Measurements from ENCODE around the gene PIRT.

The PIRT gene

DNA sequence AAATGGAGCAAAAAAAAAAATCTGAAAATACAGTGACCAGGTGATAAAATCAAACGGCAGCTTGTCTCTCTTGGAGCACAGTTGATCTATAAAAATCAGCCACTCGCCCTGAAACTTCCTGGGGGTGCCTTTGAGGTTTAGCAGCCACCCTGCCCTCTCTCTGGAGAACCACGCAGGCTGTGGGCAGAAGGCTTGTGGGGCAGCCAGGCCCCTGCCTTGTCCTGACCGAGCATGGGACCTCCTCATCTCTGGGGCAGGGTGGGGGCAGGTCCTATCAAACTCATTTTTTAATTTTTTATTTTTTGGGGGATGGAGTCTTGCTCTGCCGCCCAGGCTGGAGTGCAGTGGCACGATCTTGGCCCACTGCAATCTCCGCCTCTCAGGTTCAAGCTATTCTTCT lies 39.0 kb downstream of the PIRT start:
- H3K79me2 ChIP-seq (ENCODE audit: insufficient read depth, low read length): peaks cover 7% of the 10 kb centered on the region; the same call in 1 of the 2 replicates
- no peaks in the 10 kb centered on the region for H4K20me1 ChIP-seq (ENCODE audit: insufficient read depth, low read length, poor library complexity, severe bottlenecking)
- H3K9me2 ChIP-seq (replicated peaks; ENCODE audit: low read depth, low read length): no peaks in the 10 kb centered on the region
- TF ChIP-seq, protein P1, sequence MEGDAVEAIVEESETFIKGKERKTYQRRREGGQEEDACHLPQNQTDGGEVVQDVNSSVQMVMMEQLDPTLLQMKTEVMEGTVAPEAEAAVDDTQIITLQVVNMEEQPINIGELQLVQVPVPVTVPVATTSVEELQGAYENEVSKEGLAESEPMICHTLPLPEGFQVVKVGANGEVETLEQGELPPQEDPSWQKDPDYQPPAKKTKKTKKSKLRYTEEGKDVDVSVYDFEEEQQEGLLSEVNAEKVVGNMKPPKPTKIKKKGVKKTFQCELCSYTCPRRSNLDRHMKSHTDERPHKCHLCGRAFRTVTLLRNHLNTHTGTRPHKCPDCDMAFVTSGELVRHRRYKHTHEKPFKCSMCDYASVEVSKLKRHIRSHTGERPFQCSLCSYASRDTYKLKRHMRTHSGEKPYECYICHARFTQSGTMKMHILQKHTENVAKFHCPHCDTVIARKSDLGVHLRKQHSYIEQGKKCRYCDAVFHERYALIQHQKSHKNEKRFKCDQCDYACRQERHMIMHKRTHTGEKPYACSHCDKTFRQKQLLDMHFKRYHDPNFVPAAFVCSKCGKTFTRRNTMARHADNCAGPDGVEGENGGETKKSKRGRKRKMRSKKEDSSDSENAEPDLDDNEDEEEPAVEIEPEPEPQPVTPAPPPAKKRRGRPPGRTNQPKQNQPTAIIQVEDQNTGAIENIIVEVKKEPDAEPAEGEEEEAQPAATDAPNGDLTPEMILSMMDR (conservative IDR thresholded peaks at IDR 0.05; ENCODE audit: low read length): no peak
- no peak for TF ChIP-seq EZH2phosphoT487 (IDR thresholded peaks at IDR 0.05; ENCODE audit: borderline replicate concordance)
- H2AFZ ChIP-seq (ENCODE audit: low read length): no peak overlapping the region
- H3F3A ChIP-seq (ENCODE audit: low read depth): 0 out of 2 replicates have a peak, but pooled peaks cover 8% of the 10 kb centered on the region
- H3K36me3 ChIP-seq (ENCODE audit: insufficient read depth, low read length): no peaks in the 10 kb centered on the region
- no peaks in the 10 kb centered on the region for H3K9me3 ChIP-seq (ENCODE audit: insufficient read depth, low read depth, low read length)
- peak overlapping the region; percentile 79 for H3K9ac ChIP-seq (ENCODE audit: low read depth, low read length, poor library complexity, severe bottlenecking)
- H3K4me1 ChIP-seq (ENCODE audit: insufficient read depth, low read length, poor library complexity, severe bottlenecking): peaks cover 87% of the 10 kb centered on the region
- H3K4me2 ChIP-seq (ENCODE audit: low read depth, low read length, poor library complexity, severe bottlenecking): peak overlapping the region; percentile 82
- H3K27me3 ChIP-seq (ENCODE audit: insufficient read depth, low read length, poor library complexity, severe bottlenecking): no peaks in the 10 kb centered on the region
- peak overlapping the region; percentile 63 for H3K4me3 ChIP-seq (ENCODE audit: low read length, poor library complexity, severe bottlenecking)

DNA sequence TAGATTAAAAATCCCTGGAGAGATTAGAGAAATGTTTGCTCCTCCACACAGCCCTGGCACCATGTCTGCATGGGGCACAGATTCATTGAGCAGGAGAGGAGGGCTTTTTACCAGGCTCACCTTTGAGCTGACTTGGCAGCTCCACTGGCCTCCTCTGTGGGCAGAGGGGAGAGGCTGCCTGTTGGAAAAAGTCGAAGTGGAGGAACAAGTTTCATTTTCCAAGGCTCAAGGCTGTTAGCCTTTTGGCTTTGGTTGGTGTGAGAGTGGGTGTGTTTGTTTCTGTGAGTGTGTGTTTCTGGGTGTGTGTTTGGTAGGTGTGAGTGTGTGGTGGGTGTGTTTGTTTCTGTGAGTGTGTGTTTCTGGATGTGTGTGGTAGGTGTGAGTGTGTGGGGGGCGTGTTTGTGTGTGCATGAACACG lies 39.5 kb downstream of the PIRT start:
- no peak for TF ChIP-seq EZH2phosphoT487 (IDR thresholded peaks at IDR 0.05; ENCODE audit: borderline replicate concordance)
- TF ChIP-seq, protein P1 (conservative IDR thresholded peaks at IDR 0.05; ENCODE audit: low read length): no peak
- no peaks in the 10 kb centered on the region for H3K9me2 ChIP-seq (replicated peaks; ENCODE audit: low read depth, low read length)
- H3K4me3 ChIP-seq (ENCODE audit: low read length, poor library complexity, severe bottlenecking): peak overlapping the region; percentile 63
- H3K79me2 ChIP-seq (ENCODE audit: insufficient read depth, low read length): peaks cover 7% of the 10 kb centered on the region; the same call in 1 of the 2 replicates
- no peak overlapping the region for H2AFZ ChIP-seq (ENCODE audit: low read length)
- H3K4me1 ChIP-seq (ENCODE audit: insufficient read depth, low read length, poor library complexity, severe bottlenecking): peaks cover 90% of the 10 kb centered on the region
- no peaks in the 10 kb centered on the region for H4K20me1 ChIP-seq (ENCODE audit: insufficient read depth, low read length, poor library complexity, severe bottlenecking)
- H3K36me3 ChIP-seq (ENCODE audit: insufficient read depth, low read length): no peaks in the 10 kb centered on the region
- H3K9ac ChIP-seq (ENCODE audit: low read depth, low read length, poor library complexity, severe bottlenecking): peak overlapping the region; percentile 79
- H3K27me3 ChIP-seq (ENCODE audit: insufficient read depth, low read length, poor library complexity, severe bottlenecking): no peaks in the 10 kb centered on the region
- H3F3A ChIP-seq (ENCODE audit: low read depth): 0 out of 2 replicates have a peak, but pooled peaks cover 8% of the 10 kb centered on the region
- H3K9me3 ChIP-seq (ENCODE audit: insufficient read depth, low read depth, low read length): no peaks in the 10 kb centered on the region
- H3K4me2 ChIP-seq (ENCODE audit: low read depth, low read length, poor library complexity, severe bottlenecking): peak overlapping the region; percentile 82

DNA sequence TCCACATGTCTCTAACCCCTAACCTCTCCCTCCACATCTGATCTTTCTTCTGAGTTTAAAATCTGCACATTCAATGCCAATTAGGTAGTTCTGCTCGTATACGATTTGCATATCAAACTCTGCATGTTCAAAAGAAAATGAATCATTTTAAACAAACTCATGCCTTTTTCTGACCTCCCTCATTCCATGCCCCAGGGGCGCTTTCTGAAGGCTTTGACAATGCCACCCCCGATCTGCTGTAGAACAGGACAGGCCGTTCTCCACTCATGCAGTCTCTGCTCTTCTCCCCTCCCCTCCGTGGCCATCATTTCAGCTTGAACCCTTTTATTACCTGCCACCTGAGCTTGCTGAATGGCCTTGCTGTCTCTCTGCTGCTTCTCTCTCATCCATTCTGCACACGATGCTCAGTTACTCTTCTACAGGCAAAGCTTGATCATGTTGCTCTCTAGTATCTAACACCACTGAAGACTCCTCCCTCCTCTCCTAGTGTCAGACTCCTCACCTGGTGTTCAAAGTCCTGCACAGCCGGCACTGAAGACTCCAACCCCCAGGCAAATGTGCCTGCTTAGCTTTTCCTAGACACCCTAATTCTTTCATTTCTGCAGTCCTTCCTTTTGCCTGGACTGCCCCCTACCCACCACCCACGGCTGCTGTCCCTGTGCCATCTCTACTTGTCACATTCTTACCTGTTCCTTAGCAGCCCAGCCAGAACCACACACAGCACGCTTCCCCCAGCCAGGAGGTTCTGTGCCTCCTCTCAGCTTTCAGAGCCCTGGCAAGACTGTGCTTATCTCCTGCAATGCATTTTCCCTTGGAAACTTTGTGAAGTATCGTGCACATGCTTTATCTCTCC lies 40.2 kb downstream of the PIRT start:
- H3K4me2 ChIP-seq (ENCODE audit: low read depth, low read length, poor library complexity, severe bottlenecking): peak overlapping the region; percentile 82
- TF ChIP-seq, protein P1 (conservative IDR thresholded peaks at IDR 0.05; ENCODE audit: low read length): peak; percentile 15; the same call in 1 of the 2 replicates
- TF ChIP-seq EZH2phosphoT487 (IDR thresholded peaks at IDR 0.05; ENCODE audit: borderline replicate concordance): no peak
- H3F3A ChIP-seq (ENCODE audit: low read depth): 0 out of 2 replicates have a peak, but pooled peaks cover 8% of the 10 kb centered on the region
- no peaks in the 10 kb centered on the region for H3K36me3 ChIP-seq (ENCODE audit: insufficient read depth, low read length)
- H3K9me2 ChIP-seq (replicated peaks; ENCODE audit: low read depth, low read length): no peaks in the 10 kb centered on the region
- H3K4me3 ChIP-seq (ENCODE audit: low read length, poor library complexity, severe bottlenecking): peak overlapping the region; percentile 63
- peaks cover 95% of the 10 kb centered on the region for H3K4me1 ChIP-seq (ENCODE audit: insufficient read depth, low read length, poor library complexity, severe bottlenecking)
- no peaks in the 10 kb centered on the region for H3K9me3 ChIP-seq (ENCODE audit: insufficient read depth, low read depth, low read length)
- H2AFZ ChIP-seq (ENCODE audit: low read length): peak overlapping the region; percentile 26; the same call in 1 of the 2 replicates
- no peaks in the 10 kb centered on the region for H3K27me3 ChIP-seq (ENCODE audit: insufficient read depth, low read length, poor library complexity, severe bottlenecking)
- H4K20me1 ChIP-seq (ENCODE audit: insufficient read depth, low read length, poor library complexity, severe bottlenecking): no peaks in the 10 kb centered on the region
- H3K9ac ChIP-seq (ENCODE audit: low read depth, low read length, poor library complexity, severe bottlenecking): peak overlapping the region; percentile 79
- peaks cover 7% of the 10 kb centered on the region; the same call in 1 of the 2 replicates for H3K79me2 ChIP-seq (ENCODE audit: insufficient read depth, low read length)

All from Loucy (cell line).